CD4-positive, alpha-beta T cell treated with Interleukin-15 for 4 hours (primary cell): ENCODE measurements around the gene SLC41A3.
"Not testable (repeated sequence)": the region's sequence is repeated elsewhere in the genome, so short reads cannot be mapped to it uniquely, and the experiment has no call there.

Source experiments
- DNase-seq: peaks from one replicate; pipeline ENCODE4 v3.0.0-alpha.2; 2020; ENCODE audit warnings: low spot score

SLC41A3 gene

DNA sequence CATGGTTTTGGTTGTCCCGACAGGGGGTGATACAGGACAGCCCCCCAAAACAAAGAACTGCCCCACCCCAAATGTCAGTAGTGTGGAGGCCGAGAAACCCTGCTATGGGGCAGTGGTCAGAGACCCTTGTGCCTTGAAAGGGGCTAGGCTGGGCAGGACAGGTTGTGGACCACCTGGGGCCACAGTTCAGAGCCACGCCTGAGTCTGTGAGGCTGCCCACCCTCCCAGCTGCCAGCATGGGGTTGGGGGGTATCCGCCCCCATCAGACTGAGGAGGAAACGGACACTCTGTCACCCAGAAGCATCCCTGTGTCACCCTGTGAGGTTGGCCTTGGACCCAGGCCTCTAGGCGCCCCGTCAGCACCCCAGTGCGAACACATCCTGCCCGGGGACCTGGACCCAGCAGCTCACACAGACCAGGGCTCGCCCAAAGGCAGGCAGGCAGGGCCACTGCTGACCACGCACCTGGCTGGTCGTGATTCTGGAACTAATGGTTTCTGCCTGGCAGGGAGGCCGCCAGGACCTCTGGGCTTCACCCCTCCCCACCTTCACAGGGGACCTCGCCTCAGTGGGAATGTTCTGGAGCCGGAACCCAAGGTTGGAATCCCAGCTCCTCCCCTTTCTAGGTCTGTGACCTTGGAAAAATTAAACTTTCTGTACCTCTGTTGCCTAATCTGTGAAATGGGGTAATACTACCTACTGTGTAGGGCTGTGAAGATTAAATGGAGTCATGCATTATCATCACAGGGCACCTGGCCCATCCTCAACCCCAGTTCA is 1.4 kb downstream of the SLC41A3 start:
- DNase-seq = no peak

DNA sequence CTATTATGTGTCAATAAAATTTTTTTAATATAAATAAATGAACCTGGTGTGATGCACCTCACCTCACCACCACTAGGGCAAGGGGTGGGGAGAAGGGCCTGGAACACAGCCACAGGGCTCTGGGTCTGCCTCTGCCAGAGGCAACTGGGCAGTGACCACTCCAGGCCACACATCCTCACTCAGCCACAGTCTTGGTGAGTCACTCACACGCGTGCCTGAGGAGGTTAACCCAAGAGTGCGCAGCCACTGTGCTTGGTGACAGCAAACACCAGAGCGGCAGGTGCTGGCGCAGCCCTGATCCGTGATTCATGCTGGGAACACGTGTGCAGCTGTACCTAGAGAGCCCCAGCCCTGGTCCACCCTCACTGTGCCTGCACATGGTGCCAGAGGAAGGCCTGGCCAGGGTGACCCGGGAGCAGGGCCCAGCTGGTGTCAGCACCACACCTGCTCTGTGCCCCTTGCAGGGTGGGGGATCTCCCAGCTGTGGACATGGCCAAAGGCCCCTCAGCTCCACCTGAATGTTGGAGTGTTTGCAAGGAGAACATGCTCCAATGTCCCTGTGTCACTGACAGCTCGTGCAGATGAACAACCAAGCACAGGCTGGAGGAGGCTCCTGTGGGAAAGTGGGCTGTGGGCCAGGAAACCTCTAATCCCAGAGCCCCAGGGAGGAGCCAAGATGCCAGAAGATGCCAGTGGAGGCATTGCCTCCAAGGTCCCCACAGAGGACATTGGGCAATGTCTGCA is 2.1 kb downstream of the SLC41A3 start:
- DNase-seq = peak; percentile 6

DNA sequence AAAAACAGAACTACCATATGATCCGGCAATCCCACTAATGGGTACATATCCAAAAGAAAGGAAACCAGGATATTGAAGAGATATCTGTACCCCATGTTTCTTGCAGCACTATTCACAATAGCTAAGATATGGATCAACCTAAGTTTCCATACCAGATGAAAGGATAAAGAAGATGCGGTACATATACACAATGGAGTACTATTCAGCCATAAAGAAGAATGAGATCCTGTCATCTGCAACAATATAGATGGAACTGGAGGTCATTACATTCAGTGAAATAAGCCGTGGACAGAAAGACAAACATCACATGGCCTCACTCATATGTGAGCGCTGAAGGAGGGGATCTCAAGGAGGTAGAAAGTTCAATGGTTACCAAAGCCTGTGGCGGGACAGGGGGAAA is 3.0 kb downstream of the SLC41A3 start:
- no peak for DNase-seq

DNA sequence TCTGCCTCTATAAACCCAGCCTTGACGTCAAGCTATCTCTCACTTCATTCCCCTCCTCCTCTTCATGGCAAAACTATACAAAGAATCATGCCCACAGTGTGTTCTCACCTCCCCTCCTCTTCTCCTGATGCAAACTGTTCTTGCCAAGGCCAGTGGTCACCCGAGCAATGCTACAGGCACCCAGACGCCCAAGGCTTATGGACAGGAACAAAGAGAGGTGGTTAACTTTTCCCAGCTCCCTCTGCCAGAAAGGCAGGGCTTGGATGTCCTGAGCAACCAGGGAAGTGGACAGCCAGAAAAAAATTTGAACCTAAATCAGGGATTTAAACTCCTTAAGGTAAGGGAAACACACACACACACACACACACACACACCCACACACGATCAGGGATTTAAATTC is 5.1 kb downstream of the SLC41A3 start:
- no peak for DNase-seq

DNA sequence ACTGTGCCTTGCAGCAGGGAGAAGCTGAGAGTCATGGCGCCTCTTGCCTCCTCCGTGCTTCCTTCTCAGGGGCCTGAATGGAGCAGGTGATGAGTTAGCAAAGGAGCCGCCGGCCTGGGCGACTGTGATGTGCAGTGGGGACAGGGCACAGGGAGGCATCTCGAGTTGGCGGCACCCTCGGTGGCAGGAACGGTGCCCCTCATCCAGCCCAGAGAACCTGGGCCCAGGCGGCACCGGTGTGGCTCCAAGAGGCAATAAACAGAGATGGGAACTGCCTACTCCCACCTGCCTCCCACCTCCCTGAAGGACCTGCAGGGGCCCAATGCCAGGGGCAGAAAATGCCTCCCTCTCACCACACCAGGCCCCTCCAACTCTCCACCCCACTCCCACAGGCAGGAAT is 6.2 kb downstream of the SLC41A3 start:
- DNase-seq = no peak

DNA sequence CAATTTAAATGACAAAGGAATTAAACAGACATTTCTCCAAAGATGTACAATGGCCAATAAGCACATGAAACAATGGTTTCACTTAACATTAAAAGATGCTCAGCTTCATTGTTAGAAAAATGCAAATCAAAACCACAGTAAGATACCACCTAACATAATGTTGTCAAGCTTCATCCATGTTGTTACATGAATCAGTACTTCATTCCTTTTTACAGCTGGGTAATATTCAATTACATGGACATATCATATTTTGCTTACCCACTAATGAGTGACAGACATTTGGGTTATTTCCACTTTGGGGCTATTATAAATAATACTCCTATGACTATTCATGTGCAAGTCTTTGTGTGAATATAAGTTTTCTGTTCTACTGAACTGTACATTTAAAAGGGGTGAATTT is 7.8 kb downstream of the SLC41A3 start:
- DNase-seq = no peak

DNA sequence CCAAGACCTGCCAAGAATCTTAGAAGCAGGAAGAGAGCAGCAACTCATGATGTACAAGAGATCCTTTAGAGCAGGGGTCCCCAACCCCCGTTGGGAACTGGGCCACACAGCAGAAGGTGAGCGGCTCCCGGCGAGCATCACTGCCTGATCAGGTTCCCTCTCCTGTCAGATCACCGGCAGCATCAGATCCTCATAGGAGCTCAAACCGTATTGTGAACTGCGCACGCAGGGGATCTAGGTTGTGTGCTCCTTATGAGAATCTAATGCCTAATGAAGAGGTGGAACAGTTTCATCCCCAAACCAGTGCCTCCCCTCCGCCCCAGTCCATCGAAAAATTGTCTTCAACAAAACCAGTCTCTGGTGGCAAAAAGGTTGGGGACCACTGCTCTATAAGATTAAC is 13.8 kb downstream of the SLC41A3 start:
- DNase-seq = no peak

DNA sequence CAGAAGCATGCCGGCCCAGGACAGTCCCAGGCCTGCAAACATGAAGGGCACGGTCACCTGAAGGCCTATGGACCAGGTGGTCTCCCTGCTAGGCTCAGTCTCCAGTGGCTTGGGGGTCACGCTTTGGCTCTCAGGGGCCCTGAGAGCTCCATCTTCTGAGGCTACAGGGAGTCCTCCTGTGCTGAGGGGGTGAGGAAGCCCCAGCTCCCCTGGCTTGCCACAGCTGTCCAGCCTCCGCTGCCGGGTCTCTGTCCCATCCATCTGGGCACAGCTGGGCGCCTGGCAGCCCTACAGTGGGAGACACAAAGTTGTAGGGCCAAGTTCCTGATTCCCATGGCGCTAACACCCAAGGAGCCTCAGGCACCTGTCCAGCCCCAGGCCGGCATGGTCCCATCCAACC is 16.0 kb downstream of the SLC41A3 start:
- no peak for DNase-seq

DNA sequence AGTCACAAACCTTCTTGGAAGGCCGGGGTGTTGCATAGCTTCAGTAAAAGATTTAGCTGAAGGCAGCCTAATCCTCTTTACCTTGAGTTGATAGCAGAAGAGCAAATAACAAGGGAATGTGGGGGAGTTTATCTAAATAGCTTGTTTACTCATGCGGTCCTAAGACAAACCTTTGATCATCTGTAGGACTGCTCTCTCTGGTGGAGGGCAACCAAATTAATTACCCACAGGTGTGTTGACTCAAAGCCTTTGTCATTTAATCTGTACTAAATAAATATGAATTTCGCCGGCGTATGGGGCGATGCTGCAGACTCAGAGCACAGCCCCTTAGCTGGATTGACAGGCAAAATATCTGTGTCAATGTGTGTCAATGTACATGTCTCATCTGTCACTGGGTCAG is 17.2 kb downstream of the SLC41A3 start:
- not testable (repeated sequence) for DNase-seq

DNA sequence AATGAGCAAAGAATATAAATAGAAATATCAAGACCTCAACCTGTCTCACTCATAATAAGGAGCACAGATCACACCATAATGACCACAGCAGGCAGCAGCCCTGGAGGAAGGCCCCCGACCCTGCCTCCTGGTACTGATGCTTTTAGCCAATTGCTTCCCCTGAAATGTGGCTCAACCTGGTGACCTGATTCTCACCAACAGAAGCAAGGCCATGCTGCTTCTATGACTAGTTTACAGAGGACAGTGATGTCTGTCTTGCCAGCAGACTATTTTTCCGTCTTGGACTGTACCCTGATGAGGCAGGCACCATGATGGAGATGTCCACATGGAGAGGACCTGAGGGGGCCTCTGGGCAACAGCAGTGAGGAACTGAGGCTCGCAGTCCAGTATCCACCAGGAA is 18.0 kb downstream of the SLC41A3 start:
- DNase-seq = no peak

DNA sequence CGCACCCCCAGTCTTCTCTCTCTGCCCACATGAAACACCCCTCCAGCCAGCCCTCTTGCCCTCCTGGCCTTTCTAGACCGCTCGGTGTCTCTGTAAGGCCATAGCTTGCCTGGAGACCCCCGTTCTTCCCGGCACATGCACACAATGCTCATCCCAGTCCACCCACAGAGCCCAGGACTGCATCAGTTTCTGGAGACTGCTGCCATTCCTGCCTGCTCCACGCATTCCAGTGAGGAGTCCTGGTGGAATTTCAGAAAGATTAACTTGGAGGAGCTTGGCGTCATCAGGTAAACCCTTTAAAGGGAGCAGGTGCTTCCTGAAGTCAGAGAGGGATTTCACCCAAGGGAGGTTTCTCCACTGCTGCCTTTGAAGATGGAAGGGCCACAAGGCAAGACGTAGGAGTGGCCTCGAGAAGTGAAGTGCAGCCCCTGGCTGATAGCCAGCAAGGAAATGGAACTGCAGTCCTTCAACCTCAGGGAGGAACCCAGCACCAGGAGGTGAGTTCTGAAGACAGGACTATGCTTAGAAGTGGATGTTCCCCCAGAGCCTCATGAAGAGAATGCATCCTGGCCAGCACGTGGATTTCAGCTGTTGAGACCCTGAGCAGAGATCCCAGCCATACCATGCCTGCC is 19.2 kb downstream of the SLC41A3 start:
- DNase-seq = no peak

DNA sequence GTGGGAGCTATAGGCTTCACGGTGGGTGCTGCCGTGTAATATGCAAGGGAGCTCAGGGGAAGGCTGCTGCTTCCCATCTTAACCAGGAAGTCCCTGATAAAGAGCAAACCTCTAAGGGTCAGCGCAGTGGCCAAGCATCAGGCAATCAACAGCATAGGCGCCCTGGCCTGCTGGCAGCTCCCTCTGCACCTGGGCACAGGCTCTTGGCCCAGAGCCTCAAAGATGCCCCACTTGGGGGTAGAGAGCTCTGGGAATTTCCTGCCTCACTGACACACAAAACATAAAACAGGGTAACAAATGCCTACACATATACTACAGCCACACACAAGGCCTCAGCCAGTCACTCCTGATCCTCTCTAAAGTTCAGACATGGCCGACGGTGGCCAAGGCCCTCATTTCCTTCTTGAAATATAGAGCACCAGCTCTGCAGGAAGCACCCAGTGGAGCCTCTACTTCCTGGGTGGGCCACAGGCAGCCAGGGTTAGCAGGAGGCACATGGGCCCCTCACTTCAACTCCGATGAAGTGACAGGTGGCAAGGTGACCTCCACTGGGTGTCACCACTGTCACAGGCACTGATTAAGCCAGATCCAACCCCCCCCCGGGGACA is 20.5 kb downstream of the SLC41A3 start:
- no peak for DNase-seq

DNA sequence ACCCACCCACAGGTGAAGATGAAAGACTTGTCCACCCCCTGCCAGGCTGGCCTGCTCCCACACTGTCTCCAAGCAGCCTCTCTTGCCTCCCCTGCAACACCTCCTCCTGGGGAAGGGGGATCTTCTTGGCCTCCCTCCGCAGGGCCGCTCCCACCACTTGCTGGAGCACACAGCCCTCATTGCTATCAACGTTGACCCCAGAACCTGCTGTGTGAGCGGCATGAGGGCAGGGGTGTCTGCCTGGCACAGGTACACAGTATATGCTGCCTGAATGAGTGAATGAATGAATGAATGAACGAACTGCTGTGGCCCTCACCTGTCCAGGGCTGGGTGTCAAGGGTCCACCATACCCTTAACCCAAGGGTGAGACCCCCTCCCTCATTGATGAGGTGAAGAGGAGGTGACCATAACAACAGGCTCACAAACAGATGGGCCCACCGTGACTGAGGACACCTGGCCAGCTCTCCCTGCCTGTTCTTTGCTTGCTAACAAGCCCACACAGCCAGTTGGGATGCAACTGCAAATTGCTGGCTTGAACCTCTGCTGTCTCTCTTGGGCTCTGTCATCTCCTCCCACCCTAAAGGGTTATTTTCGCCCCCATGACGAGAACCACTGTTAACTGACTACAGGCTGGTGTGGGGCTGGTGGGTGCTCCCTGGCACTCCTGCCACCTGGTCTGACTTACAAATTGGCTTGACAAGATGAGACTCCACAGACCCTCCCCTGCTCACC is 22.5 kb downstream of the SLC41A3 start:
- no peak for DNase-seq

DNA sequence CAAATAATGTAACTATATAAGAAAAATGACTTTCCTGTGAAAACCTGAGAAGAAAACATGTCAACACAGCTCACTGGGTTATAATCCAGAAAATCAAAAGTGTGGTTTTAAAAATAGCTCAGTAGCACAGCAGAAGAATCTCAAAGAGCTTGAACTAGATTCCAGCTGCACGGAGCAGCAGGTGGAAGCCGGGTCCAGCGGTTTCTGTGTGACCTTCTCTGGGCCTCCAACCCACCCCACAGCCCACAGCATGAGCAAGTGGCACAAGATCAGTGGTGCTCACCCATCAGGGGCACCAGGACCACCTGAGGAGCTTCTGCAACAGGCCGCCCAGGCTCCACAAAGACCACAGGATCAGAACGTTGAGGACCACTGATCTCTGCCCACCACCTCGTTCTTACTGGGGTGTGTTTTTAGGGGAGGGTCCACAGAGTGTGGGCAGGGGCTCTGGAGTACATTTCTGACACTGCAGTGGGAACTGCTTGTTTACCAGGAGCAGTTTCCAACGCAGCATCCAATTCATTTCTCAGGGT is 23.2 kb downstream of the SLC41A3 start:
- DNase-seq = no peak

DNA sequence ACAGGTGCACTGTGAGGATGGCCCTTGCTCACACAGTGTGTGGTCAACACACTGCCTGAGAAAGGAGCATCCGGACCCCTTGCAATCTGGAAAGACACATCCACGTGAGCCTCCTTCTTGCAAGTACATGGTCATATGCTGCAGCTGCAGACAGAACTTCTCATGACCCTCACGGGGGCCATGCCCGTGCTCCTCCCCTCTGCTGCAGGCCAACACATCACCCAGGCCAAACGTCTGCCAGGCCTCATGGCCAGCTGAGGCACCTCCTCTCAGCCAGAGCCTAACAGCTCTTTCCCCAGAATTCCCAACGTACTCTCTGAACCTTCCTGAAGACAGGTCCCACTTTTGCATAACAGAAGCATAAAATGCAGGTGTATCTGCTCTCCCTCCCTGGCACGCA is 25.3 kb downstream of the SLC41A3 start:
- DNase-seq = no peak

DNA sequence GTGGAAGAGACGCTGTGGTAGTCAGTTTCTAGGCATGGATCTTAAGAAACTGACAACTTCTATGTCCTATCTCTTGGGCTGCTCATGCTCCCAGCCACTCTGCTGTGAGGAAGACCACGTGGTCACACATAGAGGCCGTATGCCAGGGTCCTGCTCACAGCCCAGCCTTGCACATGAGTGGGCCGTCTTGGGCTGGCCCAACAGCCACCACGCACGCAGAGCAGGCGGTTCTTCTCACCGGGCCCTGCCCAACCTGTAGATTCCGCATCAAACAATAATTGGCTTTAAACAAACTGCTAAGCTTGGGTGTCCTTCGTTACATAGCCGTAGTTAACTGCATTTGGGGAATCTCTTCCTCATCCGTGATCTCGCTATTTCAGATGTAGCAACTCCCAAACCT is 26.0 kb downstream of the SLC41A3 start:
- no peak for DNase-seq

DNA sequence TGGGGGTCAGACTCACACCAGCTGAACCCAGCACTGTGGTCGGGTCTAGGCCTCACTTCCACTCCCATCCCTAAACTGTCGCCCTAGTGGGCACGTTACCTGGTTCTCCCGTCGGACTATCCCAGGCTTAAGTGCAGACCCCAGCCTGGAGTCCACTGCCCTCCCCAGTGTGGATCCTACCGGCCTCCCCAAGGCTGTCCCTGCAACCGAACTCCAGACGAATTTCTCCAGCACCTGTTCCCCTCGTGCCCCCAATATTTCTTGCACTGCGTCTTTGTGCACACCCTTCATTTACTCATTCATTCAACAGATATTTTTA is 26.5 kb downstream of the SLC41A3 start:
- no peak for DNase-seq

DNA sequence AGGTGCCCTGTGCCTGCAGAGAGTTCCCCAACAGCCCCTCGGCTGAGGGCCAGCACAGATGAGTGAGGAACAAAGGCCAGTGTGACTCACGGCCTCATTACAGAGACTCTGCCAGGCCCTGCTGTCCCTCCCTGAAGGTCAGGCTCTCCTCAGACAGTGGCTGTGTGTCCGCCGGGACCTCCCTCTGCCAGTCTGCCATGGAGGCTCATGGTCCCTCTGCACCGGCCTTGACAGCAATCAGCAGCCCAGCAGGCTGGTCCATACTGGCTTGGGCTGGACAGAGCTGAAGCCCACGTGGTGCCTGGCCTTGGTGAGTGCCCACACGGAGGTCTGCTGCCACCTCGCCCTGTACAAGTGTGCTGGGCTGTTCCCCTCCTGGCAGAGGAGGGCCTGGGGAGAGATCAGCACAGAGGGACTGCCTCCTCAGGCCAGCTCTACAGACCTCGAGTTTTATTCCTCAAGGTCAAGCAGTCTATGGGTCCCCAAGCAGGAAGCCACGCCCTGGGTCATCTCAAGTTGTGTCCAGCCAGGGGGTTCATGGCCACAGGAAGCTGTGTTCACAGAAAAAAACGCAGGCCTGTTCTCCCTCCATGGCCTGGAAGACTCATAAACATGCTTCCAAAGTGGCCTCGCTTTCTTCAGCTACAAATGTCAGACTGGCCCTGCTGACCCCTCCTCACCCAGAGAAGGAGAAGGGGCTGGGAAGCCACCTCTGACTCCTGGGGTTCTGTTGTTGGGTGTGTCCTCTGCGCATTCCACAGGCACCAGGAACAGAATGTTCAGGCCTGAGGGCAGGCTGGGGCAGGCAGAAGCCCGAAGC is 27.0 kb downstream of the SLC41A3 start:
- DNase-seq = no peak

DNA sequence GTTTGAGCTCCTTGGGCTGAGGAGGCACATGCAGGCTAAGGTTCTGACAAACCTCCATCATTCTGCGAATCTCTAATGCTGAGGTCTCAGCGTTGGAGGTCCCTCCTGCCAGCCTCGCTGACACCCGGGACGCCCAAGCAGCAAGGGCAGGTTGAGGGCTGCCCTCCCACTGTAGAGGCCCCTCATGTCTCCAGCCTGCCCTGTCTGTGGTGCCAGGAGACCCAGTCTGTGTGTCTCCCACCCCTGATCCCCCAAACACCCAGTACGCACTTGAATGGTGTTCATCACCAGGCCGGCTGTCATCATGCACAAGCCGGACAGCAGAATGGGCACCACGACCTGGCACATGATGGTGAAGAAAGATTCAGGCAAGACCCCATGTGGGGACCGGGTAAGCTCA is 27.8 kb downstream of the SLC41A3 start:
- no peak for DNase-seq

DNA sequence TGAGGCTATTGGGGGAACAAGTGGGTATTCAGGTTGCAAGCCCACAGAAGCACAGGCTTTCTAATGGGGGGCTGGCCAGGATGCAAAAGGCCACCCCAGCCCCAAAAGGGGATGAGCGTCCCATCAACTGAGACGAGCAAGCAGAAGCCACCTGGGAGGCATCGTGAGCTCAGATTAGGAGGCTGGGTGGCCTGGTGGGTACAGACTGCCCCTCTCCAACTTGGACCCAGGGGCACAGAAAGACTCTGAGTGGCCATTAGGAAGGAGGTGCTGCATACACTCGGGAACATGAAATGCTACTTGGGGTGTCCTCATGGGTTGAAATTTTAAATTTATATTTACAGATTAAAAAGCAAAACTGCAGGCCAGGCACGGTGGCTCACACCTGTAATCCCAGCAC is 29.1 kb downstream of the SLC41A3 start:
- DNase-seq = no peak

DNA sequence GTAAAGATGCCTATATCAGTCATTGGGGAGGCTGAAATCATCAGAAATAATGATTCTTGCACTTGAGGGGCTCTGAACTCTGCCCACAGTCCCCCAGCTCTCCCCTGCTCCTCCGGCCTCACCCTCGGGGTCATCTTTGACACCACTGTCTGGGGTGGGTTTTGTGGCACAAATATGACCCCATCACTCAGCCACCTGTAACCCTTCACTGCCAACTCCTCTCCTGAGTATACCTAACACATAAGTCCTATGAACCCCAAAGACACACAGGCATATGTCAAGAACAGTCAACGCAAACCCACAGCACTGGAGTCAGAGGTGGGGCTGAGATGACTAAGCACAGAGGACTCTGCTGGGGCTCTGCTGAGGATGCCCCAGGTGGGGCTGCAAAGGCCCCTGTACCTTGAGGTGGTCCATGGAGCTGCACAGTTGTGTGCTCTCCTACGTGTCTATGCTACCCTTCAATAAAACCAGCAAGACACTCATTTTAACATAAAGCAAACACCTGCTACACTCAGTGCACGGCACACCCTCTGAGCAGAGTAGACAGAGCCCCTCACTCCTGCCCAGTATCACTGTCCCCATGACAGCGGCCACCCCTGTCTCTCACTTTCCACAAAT is 29.9 kb downstream of the SLC41A3 start:
- DNase-seq = no peak
